ENCODE measurements around the gene HHATL.

The HHATL gene

DNA sequence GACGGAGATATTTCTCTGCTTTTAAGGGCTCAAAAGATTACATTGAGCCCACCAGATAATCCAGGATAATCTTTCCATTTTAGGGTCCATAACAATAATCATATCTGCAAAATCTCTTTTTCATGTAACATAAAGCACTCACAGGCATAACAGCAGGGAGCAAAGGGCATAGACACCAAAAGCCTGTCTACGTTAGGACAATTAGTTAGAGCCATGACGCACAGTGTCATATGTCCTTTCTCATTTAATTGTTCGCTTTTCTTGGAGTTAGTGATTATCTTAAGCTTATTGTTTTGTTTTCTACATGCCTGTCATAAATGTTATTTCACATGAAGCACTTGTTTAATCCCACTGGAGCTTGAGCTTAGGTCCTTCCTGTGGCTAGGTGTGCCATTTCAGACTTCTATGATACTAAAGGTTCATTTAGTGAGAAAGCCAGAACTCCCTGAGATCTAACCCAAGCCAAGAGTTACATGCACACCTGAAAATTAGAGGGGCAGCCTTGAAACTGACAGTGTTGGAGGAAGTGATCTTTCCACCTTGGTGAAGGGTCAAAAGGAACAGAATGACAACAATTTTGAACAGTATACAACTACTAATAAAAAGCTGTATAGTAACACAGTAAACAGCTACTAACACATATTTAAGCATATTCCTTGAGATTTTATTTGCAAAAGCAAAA is 11.7 kb upstream of the HHATL start:
- H3K36me3 ChIP-seq (ENCODE audit: control insufficient read depth in 2 of 2, insufficient read depth in 1 of 2, low read length in 2 of 2) = no peaks in the 10 kb centered on the region
- H3K4me1 ChIP-seq (ENCODE audit: control insufficient read depth, insufficient read depth, low read length) = no peaks in the 10 kb centered on the region
- no peak overlapping the region for H3K27ac ChIP-seq (ENCODE audit: extremely low read depth, low read depth, low read length)
- POLR2A ChIA-PET = no interaction called here
- no peak overlapping the region for H3K4me3 ChIP-seq (ENCODE audit: low read depth, low read length)
- TF ChIP-seq, protein P1, sequence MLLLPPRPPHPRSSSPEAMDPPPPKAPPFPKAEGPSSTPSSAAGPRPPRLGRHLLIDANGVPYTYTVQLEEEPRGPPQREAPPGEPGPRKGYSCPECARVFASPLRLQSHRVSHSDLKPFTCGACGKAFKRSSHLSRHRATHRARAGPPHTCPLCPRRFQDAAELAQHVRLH (tag by site-specific recombination; IDR thresholded peaks at IDR 0.05) = no peak
- TF ChIP-seq, protein P2, sequence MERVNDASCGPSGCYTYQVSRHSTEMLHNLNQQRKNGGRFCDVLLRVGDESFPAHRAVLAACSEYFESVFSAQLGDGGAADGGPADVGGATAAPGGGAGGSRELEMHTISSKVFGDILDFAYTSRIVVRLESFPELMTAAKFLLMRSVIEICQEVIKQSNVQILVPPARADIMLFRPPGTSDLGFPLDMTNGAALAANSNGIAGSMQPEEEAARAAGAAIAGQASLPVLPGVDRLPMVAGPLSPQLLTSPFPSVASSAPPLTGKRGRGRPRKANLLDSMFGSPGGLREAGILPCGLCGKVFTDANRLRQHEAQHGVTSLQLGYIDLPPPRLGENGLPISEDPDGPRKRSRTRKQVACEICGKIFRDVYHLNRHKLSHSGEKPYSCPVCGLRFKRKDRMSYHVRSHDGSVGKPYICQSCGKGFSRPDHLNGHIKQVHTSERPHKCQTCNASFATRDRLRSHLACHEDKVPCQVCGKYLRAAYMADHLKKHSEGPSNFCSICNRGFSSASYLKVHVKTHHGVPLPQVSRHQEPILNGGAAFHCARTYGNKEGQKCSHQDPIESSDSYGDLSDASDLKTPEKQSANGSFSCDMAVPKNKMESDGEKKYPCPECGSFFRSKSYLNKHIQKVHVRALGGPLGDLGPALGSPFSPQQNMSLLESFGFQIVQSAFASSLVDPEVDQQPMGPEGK (tag by site-specific recombination; IDR thresholded peaks at IDR 0.05) = no peak
- TF ChIP-seq ZNF560 (tag by site-specific recombination; IDR thresholded peaks at IDR 0.05; ENCODE audit: borderline replicate concordance) (no peak), MZF1 (tag by site-specific recombination; IDR thresholded peaks at IDR 0.05; ENCODE audit: borderline replicate concordance) (no peak), SP7 (tag by site-specific recombination; IDR thresholded peaks at IDR 0.05) (no peak)
- TF ChIP-seq, protein P3, sequence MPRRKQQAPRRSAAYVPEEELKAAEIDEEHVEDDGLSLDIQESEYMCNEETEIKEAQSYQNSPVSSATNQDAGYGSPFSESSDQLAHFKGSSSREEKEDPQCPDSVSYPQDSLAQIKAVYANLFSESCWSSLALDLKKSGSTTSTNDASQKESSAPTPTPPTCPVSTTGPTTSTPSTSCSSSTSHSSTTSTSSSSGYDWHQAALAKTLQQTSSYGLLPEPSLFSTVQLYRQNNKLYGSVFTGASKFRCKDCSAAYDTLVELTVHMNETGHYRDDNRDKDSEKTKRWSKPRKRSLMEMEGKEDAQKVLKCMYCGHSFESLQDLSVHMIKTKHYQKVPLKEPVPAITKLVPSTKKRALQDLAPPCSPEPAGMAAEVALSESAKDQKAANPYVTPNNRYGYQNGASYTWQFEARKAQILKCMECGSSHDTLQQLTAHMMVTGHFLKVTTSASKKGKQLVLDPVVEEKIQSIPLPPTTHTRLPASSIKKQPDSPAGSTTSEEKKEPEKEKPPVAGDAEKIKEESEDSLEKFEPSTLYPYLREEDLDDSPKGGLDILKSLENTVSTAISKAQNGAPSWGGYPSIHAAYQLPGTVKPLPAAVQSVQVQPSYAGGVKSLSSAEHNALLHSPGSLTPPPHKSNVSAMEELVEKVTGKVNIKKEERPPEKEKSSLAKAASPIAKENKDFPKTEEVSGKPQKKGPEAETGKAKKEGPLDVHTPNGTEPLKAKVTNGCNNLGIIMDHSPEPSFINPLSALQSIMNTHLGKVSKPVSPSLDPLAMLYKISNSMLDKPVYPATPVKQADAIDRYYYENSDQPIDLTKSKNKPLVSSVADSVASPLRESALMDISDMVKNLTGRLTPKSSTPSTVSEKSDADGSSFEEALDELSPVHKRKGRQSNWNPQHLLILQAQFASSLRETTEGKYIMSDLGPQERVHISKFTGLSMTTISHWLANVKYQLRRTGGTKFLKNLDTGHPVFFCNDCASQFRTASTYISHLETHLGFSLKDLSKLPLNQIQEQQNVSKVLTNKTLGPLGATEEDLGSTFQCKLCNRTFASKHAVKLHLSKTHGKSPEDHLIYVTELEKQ (tag by site-specific recombination; IDR thresholded peaks at IDR 0.05; ENCODE audit: borderline replicate concordance) = no peak
- TF ChIP-seq, protein P4, sequence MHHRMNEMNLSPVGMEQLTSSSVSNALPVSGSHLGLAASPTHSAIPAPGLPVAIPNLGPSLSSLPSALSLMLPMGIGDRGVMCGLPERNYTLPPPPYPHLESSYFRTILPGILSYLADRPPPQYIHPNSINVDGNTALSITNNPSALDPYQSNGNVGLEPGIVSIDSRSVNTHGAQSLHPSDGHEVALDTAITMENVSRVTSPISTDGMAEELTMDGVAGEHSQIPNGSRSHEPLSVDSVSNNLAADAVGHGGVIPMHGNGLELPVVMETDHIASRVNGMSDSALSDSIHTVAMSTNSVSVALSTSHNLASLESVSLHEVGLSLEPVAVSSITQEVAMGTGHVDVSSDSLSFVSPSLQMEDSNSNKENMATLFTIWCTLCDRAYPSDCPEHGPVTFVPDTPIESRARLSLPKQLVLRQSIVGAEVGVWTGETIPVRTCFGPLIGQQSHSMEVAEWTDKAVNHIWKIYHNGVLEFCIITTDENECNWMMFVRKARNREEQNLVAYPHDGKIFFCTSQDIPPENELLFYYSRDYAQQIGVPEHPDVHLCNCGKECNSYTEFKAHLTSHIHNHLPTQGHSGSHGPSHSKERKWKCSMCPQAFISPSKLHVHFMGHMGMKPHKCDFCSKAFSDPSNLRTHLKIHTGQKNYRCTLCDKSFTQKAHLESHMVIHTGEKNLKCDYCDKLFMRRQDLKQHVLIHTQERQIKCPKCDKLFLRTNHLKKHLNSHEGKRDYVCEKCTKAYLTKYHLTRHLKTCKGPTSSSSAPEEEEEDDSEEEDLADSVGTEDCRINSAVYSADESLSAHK (tag by site-specific recombination; IDR thresholded peaks at IDR 0.05) = peak; percentile 81
- CTCF ChIA-PET = interaction anchor here (1.2 kb wide), 1 partner anchor 31 kb away, joined by 4 read pairs; no protein-coding TSS in a partner anchor
- H3K9me3 ChIP-seq (ENCODE audit: control insufficient read depth, insufficient read depth, low read depth, low read length) = no peaks in the 10 kb centered on the region

DNA sequence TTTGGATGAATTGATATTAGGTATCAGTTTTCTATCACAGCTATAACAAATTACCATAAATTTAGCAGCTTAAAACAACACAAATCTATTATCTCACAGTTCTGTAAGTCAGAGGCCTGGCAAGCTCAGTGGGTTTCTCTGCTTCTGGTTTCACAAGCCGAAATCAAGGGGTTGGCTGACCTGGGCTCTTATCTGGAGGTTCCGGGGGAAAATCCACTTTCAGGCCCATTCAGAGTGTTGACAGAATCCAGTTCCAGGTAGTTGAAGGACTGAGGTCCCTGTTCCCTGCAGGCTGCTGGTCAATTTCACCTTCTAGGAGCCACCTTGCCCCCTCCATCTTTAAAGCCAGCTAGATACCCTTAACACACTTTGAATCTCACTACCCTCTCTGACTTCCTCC is 11.1 kb upstream of the HHATL start:
- Histone ChIP-seq H3K4me3 (ENCODE audit: low read depth, low read length) (no peak overlapping the region), H3K27ac (ENCODE audit: extremely low read depth, low read depth, low read length) (no peak overlapping the region), H3K36me3 (ENCODE audit: control insufficient read depth in 2 of 2, insufficient read depth in 1 of 2, low read length in 2 of 2) (no peaks in the 10 kb centered on the region), H3K9me3 (ENCODE audit: control insufficient read depth, insufficient read depth, low read depth, low read length) (no peaks in the 10 kb centered on the region), H3K4me1 (ENCODE audit: control insufficient read depth, insufficient read depth, low read length) (no peaks in the 10 kb centered on the region)
- CTCF ChIA-PET = interaction anchor here (1.2 kb wide), 1 partner anchor 31 kb away, joined by 4 read pairs; no protein-coding TSS in a partner anchor
- POLR2A ChIA-PET = interaction anchor here (0.5 kb wide), 1 partner anchor 30 kb away, joined by 5 read pairs; no protein-coding TSS in a partner anchor
- TF ChIP-seq, protein P5, sequence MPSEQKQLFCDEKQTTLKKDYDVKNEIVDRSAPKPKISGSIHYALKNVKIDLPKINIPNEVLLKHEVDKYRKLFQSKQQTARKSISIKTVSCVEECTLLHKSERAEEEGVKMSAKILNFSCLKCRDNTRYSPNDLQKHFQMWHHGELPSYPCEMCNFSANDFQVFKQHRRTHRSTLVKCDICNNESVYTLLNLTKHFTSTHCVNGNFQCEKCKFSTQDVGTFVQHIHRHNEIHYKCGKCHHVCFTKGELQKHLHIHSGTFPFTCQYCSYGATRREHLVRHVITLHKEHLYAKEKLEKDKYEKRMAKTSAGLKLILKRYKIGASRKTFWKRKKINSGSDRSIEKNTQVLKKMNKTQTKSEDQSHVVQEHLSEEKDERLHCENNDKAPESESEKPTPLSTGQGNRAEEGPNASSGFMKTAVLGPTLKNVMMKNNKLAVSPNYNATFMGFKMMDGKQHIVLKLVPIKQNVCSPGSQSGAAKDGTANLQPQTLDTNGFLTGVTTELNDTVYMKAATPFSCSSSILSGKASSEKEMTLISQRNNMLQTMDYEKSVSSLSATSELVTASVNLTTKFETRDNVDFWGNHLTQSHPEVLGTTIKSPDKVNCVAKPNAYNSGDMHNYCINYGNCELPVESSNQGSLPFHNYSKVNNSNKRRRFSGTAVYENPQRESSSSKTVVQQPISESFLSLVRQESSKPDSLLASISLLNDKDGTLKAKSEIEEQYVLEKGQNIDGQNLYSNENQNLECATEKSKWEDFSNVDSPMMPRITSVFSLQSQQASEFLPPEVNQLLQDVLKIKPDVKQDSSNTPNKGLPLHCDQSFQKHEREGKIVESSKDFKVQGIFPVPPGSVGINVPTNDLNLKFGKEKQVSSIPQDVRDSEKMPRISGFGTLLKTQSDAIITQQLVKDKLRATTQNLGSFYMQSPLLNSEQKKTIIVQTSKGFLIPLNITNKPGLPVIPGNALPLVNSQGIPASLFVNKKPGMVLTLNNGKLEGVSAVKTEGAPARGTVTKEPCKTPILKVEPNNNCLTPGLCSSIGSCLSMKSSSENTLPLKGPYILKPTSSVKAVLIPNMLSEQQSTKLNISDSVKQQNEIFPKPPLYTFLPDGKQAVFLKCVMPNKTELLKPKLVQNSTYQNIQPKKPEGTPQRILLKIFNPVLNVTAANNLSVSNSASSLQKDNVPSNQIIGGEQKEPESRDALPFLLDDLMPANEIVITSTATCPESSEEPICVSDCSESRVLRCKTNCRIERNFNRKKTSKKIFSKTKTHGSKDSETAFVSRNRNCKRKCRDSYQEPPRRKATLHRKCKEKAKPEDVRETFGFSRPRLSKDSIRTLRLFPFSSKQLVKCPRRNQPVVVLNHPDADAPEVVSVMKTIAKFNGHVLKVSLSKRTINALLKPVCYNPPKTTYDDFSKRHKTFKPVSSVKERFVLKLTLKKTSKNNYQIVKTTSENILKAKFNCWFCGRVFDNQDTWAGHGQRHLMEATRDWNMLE (tag by site-specific recombination; conservative IDR thresholded peaks at IDR 0.05; ENCODE audit: low read depth) = no peak
- TF ChIP-seq, protein P6, sequence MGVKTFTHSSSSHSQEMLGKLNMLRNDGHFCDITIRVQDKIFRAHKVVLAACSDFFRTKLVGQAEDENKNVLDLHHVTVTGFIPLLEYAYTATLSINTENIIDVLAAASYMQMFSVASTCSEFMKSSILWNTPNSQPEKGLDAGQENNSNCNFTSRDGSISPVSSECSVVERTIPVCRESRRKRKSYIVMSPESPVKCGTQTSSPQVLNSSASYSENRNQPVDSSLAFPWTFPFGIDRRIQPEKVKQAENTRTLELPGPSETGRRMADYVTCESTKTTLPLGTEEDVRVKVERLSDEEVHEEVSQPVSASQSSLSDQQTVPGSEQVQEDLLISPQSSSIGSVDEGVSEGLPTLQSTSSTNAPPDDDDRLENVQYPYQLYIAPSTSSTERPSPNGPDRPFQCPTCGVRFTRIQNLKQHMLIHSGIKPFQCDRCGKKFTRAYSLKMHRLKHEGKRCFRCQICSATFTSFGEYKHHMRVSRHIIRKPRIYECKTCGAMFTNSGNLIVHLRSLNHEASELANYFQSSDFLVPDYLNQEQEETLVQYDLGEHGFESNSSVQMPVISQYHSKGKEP (tag by site-specific recombination; IDR thresholded peaks at IDR 0.05) = no peak
- TF ChIP-seq ZNF501 (tag by site-specific recombination; IDR thresholded peaks at IDR 0.05) (no peak), ZNF266 (tag by site-specific recombination; IDR thresholded peaks at IDR 0.05; ENCODE audit: low read depth) (no peak), KLF16 (tag by site-specific recombination; IDR thresholded peaks at IDR 0.05) (no peak), ZNF423 (tag by site-specific recombination; IDR thresholded peaks at IDR 0.05) (no peak), ZNF792 (tag by site-specific recombination; IDR thresholded peaks at IDR 0.05) (no peak), ZNF274 (IDR thresholded peaks at IDR 0.05; ENCODE audit: low read length) (no peak), ZNF274 (tag by site-specific recombination; IDR thresholded peaks at IDR 0.05; ENCODE audit: borderline replicate concordance) (no peak)
- TF ChIP-seq, protein P7, sequence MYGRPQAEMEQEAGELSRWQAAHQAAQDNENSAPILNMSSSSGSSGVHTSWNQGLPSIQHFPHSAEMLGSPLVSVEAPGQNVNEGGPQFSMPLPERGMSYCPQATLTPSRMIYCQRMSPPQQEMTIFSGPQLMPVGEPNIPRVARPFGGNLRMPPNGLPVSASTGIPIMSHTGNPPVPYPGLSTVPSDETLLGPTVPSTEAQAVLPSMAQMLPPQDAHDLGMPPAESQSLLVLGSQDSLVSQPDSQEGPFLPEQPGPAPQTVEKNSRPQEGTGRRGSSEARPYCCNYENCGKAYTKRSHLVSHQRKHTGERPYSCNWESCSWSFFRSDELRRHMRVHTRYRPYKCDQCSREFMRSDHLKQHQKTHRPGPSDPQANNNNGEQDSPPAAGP (tag by site-specific recombination; IDR thresholded peaks at IDR 0.05) = no peak
